NCI-H1092 treated with DMSO at 0.1 percent for 48 hours (cell line): ENCODE measurements around the gene NLGN1.
A peak's percentile ranks its signal among the peaks of the same experiment; 100 is the strongest.

Experiments
- DNase-seq: peaks from one replicate; lab custom pipeline; 2025; lab: John Stamatoyannopoulos, UW

The NLGN1 gene

GRCh38 chr3:173711619-173712018, 314.1 kb downstream of the NLGN1 start:
- no peak for DNase-seq

DNA sequence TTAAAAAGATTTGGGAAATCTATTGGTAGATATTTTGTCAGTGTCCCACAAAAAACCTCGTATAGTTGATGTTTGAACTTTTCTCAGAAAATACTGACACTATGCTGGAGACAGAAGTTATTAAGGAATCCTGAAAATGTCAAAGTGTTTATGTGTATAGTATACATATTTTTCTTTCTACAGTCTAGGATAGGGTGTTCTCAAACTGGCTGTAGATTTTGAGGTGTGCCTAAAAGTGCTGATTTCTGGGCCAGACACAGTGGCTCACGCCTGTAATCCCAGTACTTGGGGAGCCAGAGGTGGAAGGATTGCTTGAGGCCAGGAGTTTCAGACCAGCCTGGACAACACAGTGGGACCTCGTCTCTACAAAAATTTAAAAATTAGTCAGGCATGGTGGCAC, 322.0 kb downstream of the NLGN1 start:
- no peak for DNase-seq

DNA sequence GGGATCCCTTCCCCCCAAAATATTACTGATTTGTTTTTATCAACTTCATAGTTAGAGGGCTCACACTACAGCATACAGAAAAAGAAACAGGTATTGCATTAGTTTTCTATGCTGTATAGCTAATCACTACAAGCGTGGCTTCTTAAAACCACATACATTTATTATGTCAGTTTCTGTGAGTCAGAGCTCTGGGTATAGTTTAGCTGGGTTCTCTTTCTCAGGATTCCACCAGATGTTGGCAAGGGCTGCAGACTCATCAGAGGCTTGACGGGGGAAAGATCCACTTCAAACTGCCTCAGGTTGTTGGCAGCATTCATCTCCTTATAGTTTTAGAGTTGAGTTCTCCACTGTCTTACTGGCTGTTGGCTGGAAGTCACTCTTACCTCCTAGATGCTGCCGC, 328.0 kb downstream of the NLGN1 start:
- DNase-seq = no peak

DNA sequence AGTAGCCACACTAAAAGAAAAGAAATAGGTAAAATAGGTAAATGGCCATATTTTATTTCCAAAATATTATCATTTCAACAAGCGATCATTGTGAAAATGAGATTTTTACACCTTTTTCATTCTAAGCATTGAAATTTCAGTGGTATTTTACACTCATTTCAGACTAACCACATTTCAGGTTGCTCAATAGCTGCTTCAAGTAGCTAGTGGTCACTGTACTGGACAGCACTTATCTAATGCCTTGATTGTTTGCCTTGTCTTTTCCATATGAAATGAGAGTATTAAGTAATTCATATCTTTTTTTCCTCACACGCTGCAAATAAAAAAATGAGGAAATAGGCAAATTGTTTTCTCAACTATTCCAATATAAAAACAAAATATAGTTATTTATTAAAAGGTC, 332.8 kb downstream of the NLGN1 start:
- DNase-seq = no peak

DNA sequence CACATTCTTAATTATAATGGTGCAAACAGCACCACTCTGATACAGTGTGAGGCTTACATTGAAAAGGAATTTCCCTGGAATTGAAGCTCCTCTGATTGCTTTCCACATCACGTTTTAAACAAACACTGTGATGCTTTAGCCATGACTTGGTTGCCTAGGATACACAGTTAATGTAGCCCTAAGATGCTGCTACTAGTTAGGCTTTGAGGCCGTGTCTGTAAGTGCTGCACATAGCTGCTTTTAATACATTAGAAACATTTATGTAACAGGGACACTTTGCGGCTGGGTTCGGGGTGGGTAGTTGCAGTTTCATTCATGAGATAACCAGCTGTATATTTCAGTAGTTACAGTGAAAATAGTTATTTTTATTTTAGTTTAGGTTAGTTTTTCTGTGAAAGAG, 334.7 kb downstream of the NLGN1 start:
- peak; percentile 6 for DNase-seq

- DNase-seq = no peak
Measured at GRCh38 chr3:173733029-173733652, 335.6 kb downstream of the NLGN1 start.

- no peak for DNase-seq
Measured at GRCh38 chr3:173734473-173734872, 336.9 kb downstream of the NLGN1 start.

- DNase-seq = no peak
Measured at GRCh38 chr3:173734895-173735294, 337.4 kb downstream of the NLGN1 start.

- no peak for DNase-seq
Measured at GRCh38 chr3:173735841-173736240, 338.3 kb downstream of the NLGN1 start.

GRCh38 chr3:173737167-173737808, 339.7 kb downstream of the NLGN1 start:
- DNase-seq = no peak

- no peak for DNase-seq
Measured at GRCh38 chr3:173739726-173740125, 342.2 kb downstream of the NLGN1 start.

DNA sequence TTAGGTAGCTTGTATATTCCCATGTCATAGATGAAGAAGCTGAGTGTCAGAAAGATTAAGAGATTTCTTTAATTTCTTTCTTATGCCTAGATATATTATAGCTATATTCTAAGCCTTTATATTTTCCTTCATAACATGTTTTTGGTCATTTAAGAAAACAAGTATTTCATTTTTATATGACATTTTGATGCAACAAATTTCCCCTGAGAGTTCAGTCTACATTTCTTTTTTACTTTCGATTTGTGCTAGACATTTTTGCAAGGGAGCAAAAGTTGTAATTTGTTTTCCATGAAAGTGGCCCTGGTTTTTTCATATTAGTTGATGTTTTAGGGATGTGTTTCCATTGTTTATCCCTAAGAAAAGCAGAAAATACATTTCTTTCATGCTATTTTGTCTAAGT, 344.9 kb downstream of the NLGN1 start:
- no peak for DNase-seq

- no peak for DNase-seq
Measured at GRCh38 chr3:173743111-173743510, 345.6 kb downstream of the NLGN1 start.

- DNase-seq = no peak
Measured at GRCh38 chr3:173743516-173743915, 346.0 kb downstream of the NLGN1 start.

DNA sequence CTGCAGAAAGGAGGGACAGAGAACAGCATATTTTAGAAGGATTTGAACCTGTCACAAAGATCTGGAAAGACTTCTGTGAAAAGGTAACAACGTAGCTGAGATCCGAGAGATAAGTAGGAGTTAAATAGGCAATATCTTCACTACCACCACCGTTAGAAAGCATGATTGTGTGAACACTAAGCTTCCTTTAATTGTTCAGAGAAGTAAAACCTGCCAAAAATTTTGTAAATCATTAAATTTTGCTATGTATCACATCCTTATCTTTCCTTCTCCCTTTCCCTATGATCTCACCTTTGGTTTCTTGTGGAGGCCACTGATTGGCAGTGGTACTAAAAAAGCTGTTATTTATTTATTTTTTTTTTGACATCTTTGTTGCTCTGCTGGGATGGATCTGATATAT, 346.9 kb downstream of the NLGN1 start:
- no peak for DNase-seq

DNA sequence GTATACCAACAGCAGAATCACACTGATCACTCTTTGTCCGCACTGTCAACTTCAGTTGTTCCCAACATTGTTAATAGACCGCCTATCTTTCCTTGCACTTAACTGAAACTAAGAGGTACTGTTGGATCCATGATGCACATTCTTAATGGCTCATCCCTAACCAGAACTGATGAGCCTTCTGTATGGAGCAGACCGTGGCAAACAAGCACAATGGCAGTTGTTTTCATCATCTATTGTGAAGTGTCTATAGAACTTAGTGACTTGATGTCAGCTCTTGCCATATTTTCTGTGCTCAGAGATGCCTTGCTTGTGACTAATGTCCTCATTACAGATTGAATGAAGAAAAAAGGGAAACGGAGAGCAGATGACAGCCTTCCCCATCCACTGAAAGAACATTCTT, 347.4 kb downstream of the NLGN1 start:
- no peak for DNase-seq

DNA sequence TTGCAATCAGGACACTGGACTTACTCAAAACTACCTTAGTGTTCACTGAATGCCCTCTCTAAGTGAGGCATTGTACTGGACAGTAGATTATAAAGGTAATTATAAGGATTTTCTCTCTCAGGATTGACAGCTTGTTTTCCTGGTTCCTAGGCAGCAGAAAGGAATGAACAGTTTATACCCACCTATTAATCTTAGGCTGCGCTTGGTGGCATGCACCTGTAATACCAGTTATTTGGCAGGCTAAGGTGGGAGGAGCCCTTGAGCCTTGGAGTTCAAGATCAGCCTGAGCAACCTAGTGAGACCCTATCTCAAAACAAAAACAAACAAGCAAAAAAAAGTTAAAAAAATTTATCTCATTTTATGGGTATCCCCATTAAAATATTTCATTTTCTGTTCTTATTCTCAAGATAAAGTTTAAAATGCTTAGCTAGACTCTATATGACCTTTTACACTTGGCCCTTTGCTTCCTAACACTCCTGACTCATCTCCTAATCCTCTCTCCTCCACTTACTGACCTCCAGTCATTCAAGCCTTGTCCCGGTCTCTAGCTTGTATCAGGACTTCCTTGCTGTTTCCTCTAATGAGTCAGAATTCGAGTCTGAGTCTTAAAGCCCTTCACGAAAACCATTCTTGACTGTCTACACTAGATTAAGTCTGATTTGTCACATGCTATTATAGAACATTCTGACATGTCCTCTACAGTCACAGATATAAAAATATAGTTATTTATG, 348.6 kb downstream of the NLGN1 start:
- DNase-seq = no peak

GRCh38 chr3:173747427-173747826, 349.9 kb downstream of the NLGN1 start:
- no peak for DNase-seq

GRCh38 chr3:173748105-173748504, 350.6 kb downstream of the NLGN1 start:
- DNase-seq = no peak

DNA sequence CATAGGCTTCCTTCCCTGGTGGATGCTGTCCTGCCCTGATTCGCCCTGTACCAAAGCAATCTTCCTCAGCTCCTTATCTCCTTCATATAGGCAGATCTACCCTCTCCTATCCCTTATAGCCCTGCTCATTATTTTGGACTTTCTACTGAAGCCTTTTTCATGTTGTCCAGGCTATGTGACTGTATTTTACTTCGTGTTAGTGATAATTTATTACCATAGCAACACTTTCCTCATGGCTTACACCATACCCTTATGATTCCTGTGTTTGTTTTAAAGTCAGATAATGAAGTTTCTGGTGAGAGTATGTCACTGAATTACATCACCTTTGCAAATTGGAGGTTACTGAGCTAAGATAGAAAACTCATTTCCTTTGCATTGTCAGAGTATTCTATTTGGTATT, 352.6 kb downstream of the NLGN1 start:
- no peak for DNase-seq

- no peak for DNase-seq
Measured at GRCh38 chr3:173750591-173750990, 353.0 kb downstream of the NLGN1 start.

- no peak for DNase-seq
Measured at GRCh38 chr3:173753593-173753992, 356.0 kb downstream of the NLGN1 start.

DNA sequence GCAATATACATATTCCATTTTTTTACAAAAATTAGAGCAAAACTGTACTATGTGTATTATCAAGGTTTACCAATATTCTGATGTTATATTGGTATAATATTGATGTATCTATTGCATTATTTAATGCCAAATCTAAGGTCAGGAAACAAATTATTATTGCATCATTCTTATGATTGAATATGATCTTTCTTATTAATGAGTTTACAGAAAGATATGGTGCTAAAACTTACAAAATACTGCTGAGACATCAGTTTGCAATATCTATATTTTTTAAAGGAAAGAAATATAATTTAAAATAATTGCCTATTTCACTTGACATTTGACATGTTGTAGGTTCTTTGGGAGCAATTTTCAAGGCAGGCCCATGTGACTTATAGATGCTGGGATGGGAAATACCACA, 357.6 kb downstream of the NLGN1 start:
- no peak for DNase-seq
